HCT116 (cell line): ENCODE results near the gene GPATCH2L. TPM values are rescaled to one million over a fixed set of nuclear protein-coding genes. Genes with fewer than 3 reads are reported as not detected.

Experiments
- ATAC-seq: fragments of 200-7000 bp; cut with Tn5 transposase; 2 replicates; pipeline ENCODE4 v1.9.1; 2020; ENCODE audit warnings: mild to moderate bottlenecking, moderate library complexity
- BruUV-seq: library from RNA; stranded (reverse); fragments of 400-500 nt; replicated peaks from 2 replicates; lab custom pipeline; 2021; lab: Mats Ljungman, UMichigan
- CTCF ChIA-PET: fragments of 300-600 bp; sonication (Branson Sonifier 250); formaldehyde crosslinking; loops from one replicate; lab custom pipeline; 2021; ENCODE audit warnings: antibody characterized with exemption; lab: Charles Lee
- POLR2A ChIA-PET: fragments of 300-600, 350-600 bp; sonication (Branson Sonifier 250); formaldehyde crosslinking; loops from one replicate; lab custom pipeline; 2021; ENCODE audit warnings: antibody characterized with exemption; lab: Charles Lee
- RAD21 ChIA-PET, 2 experiments: fragments of 300-600 bp; sonication (Branson Sonifier 250); formaldehyde crosslinking; loops; one replicate each; lab custom pipeline; 2023; ENCODE audit warnings: low total read pairs in 2 of 2; ENCODE audit not compliant: uncharacterized antibody in 2 of 2, unreplicated experiment in 2 of 2, low non-redundant PET in 1 of 2; lab: Charles Lee
- DNase-seq: peaks from one replicate; pipeline ENCODE4 v3.0.0-alpha.2; 2010; ENCODE audit warnings: low read depth, low spot score
- H2AFZ ChIP-seq: fragments of 200-600 bp; shearing (Covaris generic), sonication (generic); 2 replicates; pipeline ENCODE4 v1.6.1; 2017; ENCODE audit warnings: low read depth, mixed run types, mixed read lengths, antibody characterized with exemption, low read length; ENCODE audit not compliant: poor library complexity, severe bottlenecking
- H3K27ac ChIP-seq: 2 replicates; pipeline ENCODE4 v1.5.1; 2012; ENCODE audit warnings: low read depth, low read length
- H3K27me3 ChIP-seq: fragments of 200-600 bp; sonication (generic); 2 replicates; pipeline ENCODE4 v1.6.1; 2016; ENCODE audit warnings: mixed run types, low read length, mixed read lengths; ENCODE audit not compliant: insufficient read depth
- H3K36me3 ChIP-seq, 2 experiments: fragments of 200-500 bp in 1 of 2; fragments of 200-600 bp in 1 of 2; sonication (Bioruptor generic) in 1 of 2; sonication (generic) in 1 of 2; 2 replicates each; pipeline versions ENCODE4 v1.5.1 to v1.6.1; 2014 to 2016; ENCODE audit warnings: low read length in 2 of 2, inconsistent platforms in 1 of 2, mixed read lengths in 1 of 2, mixed run types in 1 of 2; ENCODE audit not compliant: insufficient read depth in 2 of 2, control insufficient read depth in 1 of 2
- H3K4me1 ChIP-seq, 2 experiments: fragments of 200-600 bp in 1 of 2; sonication (generic) in 1 of 2; 2 replicates each; pipeline versions ENCODE4 v1.5.1 to v1.6.1; 2012 to 2017; ENCODE audit warnings: low read length in 2 of 2, inconsistent platforms in 1 of 2, mild to moderate bottlenecking in 1 of 2, mixed read lengths in 1 of 2, mixed run types in 1 of 2, moderate library complexity in 1 of 2; ENCODE audit not compliant: insufficient read depth in 2 of 2, control insufficient read depth in 1 of 2
- H3K4me2 ChIP-seq: fragments of 200-600 bp; sonication (generic); 2 replicates; pipeline ENCODE4 v1.6.1; 2017; ENCODE audit warnings: mixed run types, low read length, mixed read lengths
- H3K4me3 ChIP-seq, 2 experiments: fragments of 200-600 bp in 1 of 2; sonication (generic) in 1 of 2; replicated peaks in 1 of 2; 2 replicates each; pipeline ENCODE4 v1.5.1; 2011 to 2016; ENCODE audit warnings: low read length in 2 of 2, control low read depth in 1 of 2, low read depth in 1 of 2, mild to moderate bottlenecking in 1 of 2, mixed read lengths in 1 of 2, mixed run types in 1 of 2
- H3K79me2 ChIP-seq: fragments of 200-600 bp; sonication (generic); 2 replicates; pipeline ENCODE4 v1.6.1; 2017; ENCODE audit warnings: mild to moderate bottlenecking, mixed run types, low read length, moderate library complexity, mixed read lengths; ENCODE audit not compliant: insufficient read depth
- H3K9ac ChIP-seq: fragments of 200-600 bp; sonication (generic); 2 replicates; pipeline ENCODE4 v1.6.1; 2016; ENCODE audit warnings: low read length, mixed read lengths
- H3K9me2 ChIP-seq: fragments of 200-600 bp; sonication (generic), shearing (Covaris generic); 2 replicates; pipeline ENCODE4 v1.6.1; 2017; ENCODE audit warnings: mixed run types, mild to moderate bottlenecking, moderate library complexity; ENCODE audit not compliant: insufficient read depth
- H3K9me3 ChIP-seq, 2 experiments: fragments of 200-500 bp in 1 of 2; fragments of 200-600 bp in 1 of 2; sonication (Bioruptor generic) in 1 of 2; sonication (generic) in 1 of 2; 2 replicates each; pipeline ENCODE4 v1.6.1; 2014 to 2017; ENCODE audit warnings: low read length in 2 of 2, mixed read lengths in 2 of 2, inconsistent platforms in 1 of 2, low read depth in 1 of 2, mild to moderate bottlenecking in 1 of 2, mixed run types in 1 of 2, moderate library complexity in 1 of 2; ENCODE audit not compliant: control insufficient read depth in 1 of 2, insufficient read depth in 1 of 2
- H4K20me1 ChIP-seq: fragments of 200-600 bp; sonication (generic), shearing (Covaris generic); 2 replicates; pipeline ENCODE4 v1.6.1; 2017; ENCODE audit warnings: mixed run types, mild to moderate bottlenecking, moderate library complexity; ENCODE audit not compliant: insufficient read depth
- ATF3 ChIP-seq: IDR thresholded peaks from 2 replicates; pipeline ENCODE4 v1.6.1; 2012
- CTCF ChIP-seq, 3 experiments: fragments of 200-600 bp in 1 of 3; sonication (generic) in 1 of 3; IDR thresholded peaks in 2 of 3; conservative IDR thresholded peaks in 1 of 3; 2 replicates each; pipeline ENCODE4 v1.5.1; 2012 to 2017; ENCODE audit warnings: low read depth in 2 of 3, low read length in 2 of 3, antibody characterized with exemption in 1 of 3, borderline replicate concordance in 1 of 3, control low read depth in 1 of 3, mild to moderate bottlenecking in 1 of 3, mixed read lengths in 1 of 3, mixed run types in 1 of 3, moderate library complexity in 1 of 3; ENCODE audit not compliant: insufficient read depth in 1 of 3
- EGR1 ChIP-seq: IDR thresholded peaks from 2 replicates; pipeline ENCODE4 v1.6.1; 2012; ENCODE audit warnings: low read depth
- ELF1 ChIP-seq: IDR thresholded peaks from 2 replicates; pipeline ENCODE4 v1.6.1; 2012; ENCODE audit warnings: low read depth, borderline replicate concordance
- EZH2 ChIP-seq: fragments of 200-600 bp; sonication (generic); IDR thresholded peaks from 2 replicates; pipeline ENCODE4 v1.6.1; 2017; ENCODE audit warnings: antibody characterized with exemption, mixed run types
- EZH2phosphoT487 ChIP-seq: fragments of 200-600 bp; IDR thresholded peaks from 2 replicates; pipeline ENCODE4 v1.6.1; 2018; ENCODE audit warnings: antibody characterized with exemption, borderline replicate concordance
- FOSL1 ChIP-seq: IDR thresholded peaks from 2 replicates; pipeline ENCODE4 v1.6.1; 2012; ENCODE audit warnings: low read depth
- MAX ChIP-seq: IDR thresholded peaks from 2 replicates; pipeline ENCODE4 v1.6.1; 2012
- POLR2A ChIP-seq: IDR thresholded peaks from 2 replicates; pipeline ENCODE4 v1.7.0; 2011; ENCODE audit warnings: borderline replicate concordance; ENCODE audit not compliant: insufficient read depth, insufficient read length; ENCODE audit errors: extremely low read depth
- POLR2AphosphoS5 ChIP-seq: IDR thresholded peaks from 2 replicates; pipeline ENCODE4 v1.6.1; 2011; ENCODE audit warnings: mild to moderate bottlenecking, low read depth, low read length, moderate library complexity
- RAD21 ChIP-seq: IDR thresholded peaks from 2 replicates; pipeline ENCODE4 v1.6.1; 2012; ENCODE audit warnings: low read depth, mild to moderate bottlenecking
- REST ChIP-seq: IDR thresholded peaks from 2 replicates; pipeline ENCODE4 v1.6.1; 2012; ENCODE audit warnings: low read depth
- SIN3A ChIP-seq: IDR thresholded peaks from 2 replicates; pipeline ENCODE4 v1.6.1; 2012; ENCODE audit warnings: low read depth
- SP1 ChIP-seq: IDR thresholded peaks from 2 replicates; pipeline ENCODE4 v1.6.1; 2012; ENCODE audit warnings: low read depth
- SRF ChIP-seq: IDR thresholded peaks from 2 replicates; pipeline ENCODE4 v1.6.1; 2012; ENCODE audit warnings: low read depth
- TCF7L2 ChIP-seq: IDR thresholded peaks from 2 replicates; pipeline ENCODE4 v1.7.0; 2011; ENCODE audit warnings: borderline replicate concordance, inconsistent platforms; ENCODE audit not compliant: insufficient read depth, insufficient read length; ENCODE audit errors: extremely low read depth
- ZBTB33 ChIP-seq: IDR thresholded peaks from 2 replicates; pipeline ENCODE4 v1.6.1; 2011; ENCODE audit warnings: mild to moderate bottlenecking, low read length, moderate library complexity; ENCODE audit not compliant: insufficient replicate concordance; ENCODE audit errors: extremely low read depth
- ZFX ChIP-seq: fragments of 450-650 bp; IDR thresholded peaks from 2 replicates; pipeline ENCODE4 v1.6.1; 2017
- intact Hi-C: fragments of 100-400 bp; cut with micrococcal nuclease; formaldehyde crosslinking; loops from 2 replicates; pipeline ENCODE4 v1.10.0; 2022
- total RNA-seq: library from RNA; stranded (reverse); gene quantifications from one replicate; pipeline ENCODE4 v1.2.1, GENCODE V29; 2021; ENCODE audit not compliant: unreplicated experiment

The GPATCH2L gene
- total RNA-seq, 1 experiment from 2014 or later: 49.2 TPM

GRCh38 chr14:76174982-76175381 is 23.3 kb downstream of the GPATCH2L start:
- no TSS peak for BruUV-seq
- H3K36me3 ChIP-seq: peaks cover 25 to 29% of the 10 kb centered on the region in 2 experiments; a peak in 3 of 4 replicates
- no peak overlapping the region for H3K9ac ChIP-seq
- H3K79me2 ChIP-seq: peaks cover 52% of the 10 kb centered on the region
- no peaks in the 10 kb centered on the region for H3K27me3 ChIP-seq
- ChIA-PET RAD21 (no interaction called here), POLR2A (interaction anchor here (0.8 kb wide), 1 partner anchor 9 kb away, joined by 3 read pairs; no protein-coding TSS in a partner anchor), CTCF (interaction anchor here (0.7 kb wide), 1 partner anchor 473 kb away, joined by 3 read pairs; no protein-coding TSS in a partner anchor)
- no peaks in the 10 kb centered on the region for H3K9me2 ChIP-seq
- no peaks in the 10 kb centered on the region for H3K4me1 ChIP-seq
- DNase-seq: no peak
- no peak for TF ChIP-seq ATF3
- TF ChIP-seq POLR2AphosphoS5: no peak
- TF ChIP-seq RAD21: no peak
- no peak for TF ChIP-seq SRF
- no peak for TF ChIP-seq MAX
- TF ChIP-seq FOSL1: no peak
- TF ChIP-seq SIN3A: no peak
- TF ChIP-seq SP1: no peak
- TF ChIP-seq EZH2phosphoT487: no peak
- no peak for TF ChIP-seq TCF7L2
- TF ChIP-seq REST: no peak
- TF ChIP-seq EGR1: no peak
- no peak for TF ChIP-seq ZBTB33
- no peak for TF ChIP-seq CTCF (IDR thresholded peaks at IDR 0.05 in 2 of 3, conservative IDR thresholded peaks at IDR 0.05 in 1 of 3; ENCODE audit: borderline replicate concordance in 1 of 3, insufficient read depth in 1 of 3, low read depth in 2 of 3, low read length in 2 of 3)
- TF ChIP-seq EZH2: no peak
- TF ChIP-seq POLR2A: no peak
- TF ChIP-seq ZFX: no peak
- no peak for TF ChIP-seq ELF1
- intact Hi-C loops: no loop called here
- no peak overlapping the region for H2AFZ ChIP-seq
- no peaks in the 10 kb centered on the region for H4K20me1 ChIP-seq
- H3K4me2 ChIP-seq: no peak overlapping the region
- H3K27ac ChIP-seq: no peak overlapping the region
- ATAC-seq: no peak
- no peaks in the 10 kb centered on the region for H3K9me3 ChIP-seq
- H3K4me3 ChIP-seq: no peak overlapping the region
